B cell (primary cell): ENCODE measurements around the gene CKAP2. TPM values are rescaled to one million over a fixed set of nuclear protein-coding genes. Genes with fewer than 3 reads are reported as not detected.
"Not testable (repeated sequence)": the region's sequence is repeated elsewhere in the genome, so short reads cannot be mapped to it uniquely, and the experiment has no call there.

Source experiments
- ATAC-seq: fragments of 200-7000 bp; cut with Tn5 transposase; one replicate; pipeline ENCODE4 v1.10.0; 2021; ENCODE audit warnings: low read depth, mild to moderate bottlenecking, moderate number of reproducible peaks, moderate library complexity
- CTCF ChIA-PET: fragments of 350-600 bp; sonication (Branson Sonifier 250); formaldehyde crosslinking; loops from one replicate; lab custom pipeline; 2021; ENCODE audit warnings: antibody characterized with exemption, inconsistent platforms; lab: Charles Lee
- POLR2A ChIA-PET: fragments of 350-600 bp; sonication (Branson Sonifier 250); formaldehyde crosslinking; loops from one replicate; lab custom pipeline; 2021; ENCODE audit warnings: antibody characterized with exemption; lab: Charles Lee
- DNase-seq: peaks from one replicate; pipeline ENCODE4 v3.0.0; 2013
- H2AFZ ChIP-seq: 2 replicates; pipeline ENCODE4 v1.6.1; 2012; ENCODE audit warnings: mild to moderate bottlenecking, low read depth, low read length; ENCODE audit not compliant: insufficient read depth, poor library complexity, severe bottlenecking
- H3K27ac ChIP-seq, 2 donors: 1 replicate in 1 of 2; 2 replicates in 1 of 2; pipeline ENCODE4 v1.5.1; 2012 to 2013; ENCODE audit warnings: low read length in 2 of 2, mild to moderate bottlenecking in 2 of 2, moderate library complexity in 1 of 2
- H3K27me3 ChIP-seq, 4 experiments: fragments of 200-600 bp in 1 of 4; sonication (generic) in 1 of 4; replicated peaks in 1 of 4; 1 replicate in 2 of 4; 2 replicates in 2 of 4; pipeline versions ENCODE4 v1.6.1 to v1.7.0; 2013 to 2016; ENCODE audit warnings: low read length in 3 of 4, mild to moderate bottlenecking in 2 of 4, mixed read lengths in 1 of 4, moderate library complexity in 1 of 4; ENCODE audit not compliant: insufficient read depth in 4 of 4, control insufficient read depth in 3 of 4; ENCODE audit errors: control extremely low read depth in 1 of 4
- H3K36me3 ChIP-seq, 2 experiments: replicated peaks in 1 of 2; 1 replicate in 1 of 2; 2 replicates in 1 of 2; pipeline versions ENCODE4 v1.6.1 to v1.7.1; 2013; ENCODE audit warnings: low read length in 1 of 2; ENCODE audit not compliant: insufficient read depth in 2 of 2, control insufficient read depth in 1 of 2; ENCODE audit errors: control extremely low read depth in 1 of 2, extremely low read depth in 1 of 2
- H3K4me1 ChIP-seq, 2 donors: fragments of 200-600 bp in 1 of 2; sonication (generic) in 1 of 2; 1 replicate in 1 of 2; 2 replicates in 1 of 2; pipeline versions ENCODE4 v1.5.1 to v1.6.1; 2013 to 2017; ENCODE audit warnings: low read length in 2 of 2; ENCODE audit not compliant: control insufficient read depth in 2 of 2, insufficient read depth in 2 of 2
- H3K4me2 ChIP-seq: replicated peaks from 2 replicates; pipeline ENCODE3; 2012; ENCODE audit warnings: mild to moderate bottlenecking, low read depth, low read length; ENCODE audit not compliant: poor library complexity, severe bottlenecking
- H3K4me3 ChIP-seq, 5 experiments: fragments of 200-600 bp in 1 of 5; sonication (generic) in 1 of 5; 1 replicate in 3 of 5; 2 replicates in 2 of 5; pipeline versions ENCODE4 v1.5.1 to v1.7.0; 2011 to 2016; ENCODE audit warnings: low read length in 4 of 5, mild to moderate bottlenecking in 4 of 5, low read depth in 2 of 5, control low read depth in 1 of 5, moderate library complexity in 1 of 5; ENCODE audit not compliant: insufficient read depth in 1 of 5; ENCODE audit errors: control extremely low read depth in 1 of 5, extremely low read depth in 1 of 5
- H3K79me2 ChIP-seq: fragments of 200-600 bp; sonication (generic); one replicate; pipeline ENCODE4 v1.6.0; 2016; ENCODE audit warnings: low read length; ENCODE audit not compliant: control insufficient read depth, insufficient read depth
- H3K9ac ChIP-seq: fragments of 200-600 bp; sonication (generic); 2 replicates; pipeline ENCODE4 v1.6.1; 2017; ENCODE audit warnings: mild to moderate bottlenecking, low read length, moderate library complexity
- H3K9me3 ChIP-seq, 3 donors: one replicate each; pipeline versions ENCODE4 v1.6.1 to v1.7.1; 2013; ENCODE audit warnings: low read length in 2 of 3; ENCODE audit not compliant: control insufficient read depth in 2 of 3, insufficient read depth in 1 of 3; ENCODE audit errors: control extremely low read depth in 1 of 3
- H4K20me1 ChIP-seq: 2 replicates; pipeline ENCODE4 v1.6.0; 2012; ENCODE audit warnings: mild to moderate bottlenecking, low read length; ENCODE audit not compliant: insufficient read depth, control insufficient read depth, poor library complexity, severe bottlenecking
- H3K27ac Mint-ChIP-seq: one replicate; pipeline ENCODE4 v1.8.0; 2021; ENCODE audit warnings: mixed read lengths
- H3K27me3 Mint-ChIP-seq: one replicate; pipeline ENCODE4 v1.8.0; 2021; ENCODE audit warnings: mixed read lengths
- H3K4me1 Mint-ChIP-seq: one replicate; pipeline ENCODE4 v1.8.0; 2021; ENCODE audit warnings: mixed read lengths
- H3K4me3 Mint-ChIP-seq: one replicate; pipeline ENCODE4 v1.8.0; 2021; ENCODE audit warnings: mixed read lengths
- H3K9me3 Mint-ChIP-seq: one replicate; pipeline ENCODE4 v1.8.0; 2022; ENCODE audit warnings: mixed read lengths; ENCODE audit not compliant: insufficient read depth
- WGBS: methylation state at CpG from one replicate; pipeline ENCODE4 v1.1.5; 2013; ENCODE audit warnings: missing lambda C conversion rate; ENCODE audit not compliant: insufficient coverage; 5-methylcytosine and 5-hydroxymethylcytosine counted together
- intact Hi-C: fragments of 100-400 bp; cut with micrococcal nuclease; formaldehyde crosslinking; loops from one replicate; pipeline ENCODE4 v1.10.0; 2022
- polyA plus RNA-seq: library from polyadenylated mRNA; depleted of rRNA; stranded (reverse); fragments of >200 nt; gene quantifications from 2 replicates; pipeline ENCODE4 v1.2.3, GENCODE V29; 2012
- total RNA-seq, 2 donors: library from RNA; stranded (reverse); fragments of 120-200 nt in 1 of 2; gene quantifications; 1 replicate in 1 of 2; 2 replicates in 1 of 2; pipeline versions ENCODE4 v1.2.3 to v1.2.4, GENCODE V29; 2013 to 2022

CKAP2 gene
- total and polyA plus RNA-seq, 2 donors (not counting 1 experiment from before 2014, with no cell fraction given), result 5.4 to 22.1 TPM

DNA sequence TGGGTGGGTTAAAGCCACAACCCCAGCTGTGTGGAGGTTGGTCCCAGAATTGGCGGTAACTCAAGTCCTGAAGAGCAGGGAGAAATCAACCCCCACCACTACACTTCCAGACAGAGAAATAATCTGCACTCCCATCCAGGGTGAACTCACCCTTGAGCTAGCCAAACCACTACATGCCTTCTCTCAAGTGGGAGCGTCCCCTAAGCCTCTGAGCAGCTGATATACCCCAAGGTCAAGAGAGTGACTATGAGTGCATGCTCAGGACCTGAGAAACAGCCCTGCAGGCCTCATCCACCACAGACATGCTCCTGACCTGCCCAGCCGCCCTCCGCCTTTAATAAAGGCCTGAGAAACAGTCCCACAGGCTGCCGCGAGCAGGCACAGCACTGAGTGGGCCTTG is 54.3 kb downstream of the CKAP2 start:
- H3K27ac Mint-ChIP-seq, H3K9me3 ChIP-seq, H2AFZ ChIP-seq, CTCF ChIA-PET, H3K4me1 Mint-ChIP-seq, H3K4me3 Mint-ChIP-seq, H3K9me3 Mint-ChIP-seq, H3K27me3 ChIP-seq, H4K20me1 ChIP-seq, H3K79me2 ChIP-seq, H3K4me2 ChIP-seq, H3K4me1 ChIP-seq, ATAC-seq, H3K36me3 ChIP-seq, intact Hi-C loops, H3K4me3 ChIP-seq, H3K9ac ChIP-seq, DNase-seq, POLR2A ChIA-PET, H3K27me3 Mint-ChIP-seq, H3K27ac ChIP-seq: not testable (repeated sequence)
- WGBS, result no CpG with 5 or more reads among the region's 6 CpGs

- H3K27me3 Mint-ChIP-seq, H3K27ac Mint-ChIP-seq, H3K9me3 ChIP-seq, H3K36me3 ChIP-seq, H3K27ac ChIP-seq, H3K79me2 ChIP-seq, H3K4me2 ChIP-seq, H2AFZ ChIP-seq, ATAC-seq, DNase-seq, H3K4me3 Mint-ChIP-seq, H3K4me3 ChIP-seq, intact Hi-C loops, CTCF ChIA-PET, H3K9me3 Mint-ChIP-seq, H4K20me1 ChIP-seq, H3K4me1 ChIP-seq, H3K4me1 Mint-ChIP-seq, H3K27me3 ChIP-seq, H3K9ac ChIP-seq, POLR2A ChIA-PET: not testable (repeated sequence)
- 100% methylated on average over 1 of the region's 3 CpGs for WGBS
Measured at GRCh38 chr13:52510221-52510797, 55.0 kb downstream of the CKAP2 start.

GRCh38 chr13:52511598-52511997 is 56.3 kb downstream of the CKAP2 start:
- H3K9ac ChIP-seq, POLR2A ChIA-PET, H3K4me1 ChIP-seq, H3K4me2 ChIP-seq, H3K36me3 ChIP-seq, CTCF ChIA-PET, DNase-seq, intact Hi-C loops, H3K27ac ChIP-seq, H2AFZ ChIP-seq, H3K27me3 Mint-ChIP-seq, H3K4me3 ChIP-seq, H3K79me2 ChIP-seq, ATAC-seq, H3K9me3 ChIP-seq, H3K4me3 Mint-ChIP-seq, H3K9me3 Mint-ChIP-seq, H3K4me1 Mint-ChIP-seq, H4K20me1 ChIP-seq, H3K27me3 ChIP-seq, H3K27ac Mint-ChIP-seq: not testable (repeated sequence)
- no CpG with 5 or more reads among the region's 4 CpGs for WGBS

GRCh38 chr13:52513957-52514596 is 58.8 kb downstream of the CKAP2 start:
- no CpG with 5 or more reads among the region's 6 CpGs for whole genome bisulfite sequencing
- H3K79me2 ChIP-seq, H3K9ac ChIP-seq, H3K36me3 ChIP-seq, H3K4me1 Mint-ChIP-seq, H4K20me1 ChIP-seq, H2AFZ ChIP-seq, H3K27me3 Mint-ChIP-seq, H3K9me3 Mint-ChIP-seq, H3K9me3 ChIP-seq, H3K4me3 Mint-ChIP-seq, H3K4me2 ChIP-seq, H3K27ac Mint-ChIP-seq, ATAC-seq, H3K27me3 ChIP-seq, CTCF ChIA-PET, POLR2A ChIA-PET, intact Hi-C loops, H3K4me3 ChIP-seq, DNase-seq, H3K4me1 ChIP-seq, H3K27ac ChIP-seq: not testable (repeated sequence)
